DOHH2 (cell line): ENCODE data around the gene TNS1.

Source experiments
- CTCF ChIP-seq: fragments of 200-600 bp; sonication (generic); IDR thresholded peaks from one replicate; pipeline ENCODE4 v1.5.1; 2014; ENCODE audit warnings: antibody characterized with exemption, mild to moderate bottlenecking, low read depth, low read length; ENCODE audit not compliant: poor library complexity, severe bottlenecking
- EZH2phosphoT487 ChIP-seq: fragments of 200-600 bp; sonication (generic); IDR thresholded peaks from 2 replicates; pipeline ENCODE4 v1.6.1; 2017; ENCODE audit warnings: borderline replicate concordance, mild to moderate bottlenecking, antibody characterized with exemption, low read length, moderate library complexity, mixed read lengths

- TF ChIP-seq CTCF (no peak), EZH2phosphoT487 (no peak)
Measured at GRCh38 chr2:217876253-217876570, 126.6 kb downstream of the TNS1 start.
